GM10248 (cell line): ENCODE measurements around the gene GNAL.

Experiments used
- CTCF ChIA-PET: fragments of 300-600 bp; sonication (Branson Sonifier 250); formaldehyde crosslinking; extraction: SDS; loops from one replicate; lab custom pipeline; 2021; ENCODE audit warnings: antibody characterized with exemption; lab: Yijun Ruan, JAX
- POLR2A ChIA-PET: fragments of 350-650 bp; sonication (Branson Sonifier 250); formaldehyde crosslinking; extraction: SDS; loops from one replicate; lab custom pipeline; 2020; ENCODE audit warnings: antibody characterized with exemption; lab: Yijun Ruan, JAX
- DNase-seq: peaks from one replicate; pipeline ENCODE4 v3.0.0; 2012; ENCODE audit errors: extremely low spot score
- TF ChIP-seq, protein P1 (sequence below): IDR thresholded peaks from 2 replicates; pipeline ENCODE4 v1.5.1; 2012; ENCODE audit warnings: mild to moderate bottlenecking, low read depth; ENCODE audit errors: extremely low read depth, missing control alignments, control extremely low read depth

The GNAL gene

DNA sequence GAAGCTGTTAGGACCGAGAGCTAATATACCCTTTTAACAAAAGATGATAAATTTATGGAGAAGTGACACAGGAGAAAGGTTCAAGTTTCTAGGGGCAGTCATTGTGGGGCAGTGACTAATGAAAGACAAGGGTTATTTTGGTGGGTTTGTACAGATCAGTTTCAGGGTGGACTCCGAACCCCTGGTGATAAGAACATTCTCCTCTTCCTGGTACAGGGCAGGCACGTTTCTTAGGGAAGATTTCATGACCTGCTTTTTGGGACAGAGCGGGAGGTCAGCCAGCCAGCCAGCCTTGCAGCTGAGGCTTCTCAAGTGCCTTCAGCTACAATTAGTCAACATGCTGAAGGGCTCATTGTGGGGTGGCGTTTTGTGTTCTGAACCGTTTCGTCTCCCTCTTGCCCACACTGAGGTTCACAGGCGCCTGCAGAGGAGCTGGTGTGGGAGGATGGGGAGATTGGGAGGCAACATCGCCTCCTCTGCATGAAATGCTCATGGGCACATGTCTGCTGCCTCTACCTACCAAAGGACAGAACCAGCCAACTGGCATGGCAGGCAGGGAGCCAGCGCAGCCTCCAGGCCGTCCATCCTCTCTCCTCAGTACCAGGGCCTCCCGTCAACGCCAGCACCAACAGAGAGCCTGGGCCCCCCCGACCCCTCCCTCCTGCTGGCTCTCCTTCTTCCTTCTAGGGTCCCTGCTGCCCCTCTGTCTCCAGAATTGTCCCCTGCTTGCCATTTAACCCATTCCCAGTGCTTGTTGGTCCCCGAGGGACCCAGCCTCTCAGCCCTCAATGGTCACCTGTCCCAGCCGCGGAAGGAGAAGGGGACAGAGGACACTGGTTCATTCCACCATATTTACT is 171.8 kb downstream of the GNAL start:
- ChIA-PET CTCF (interaction anchor here (0.8 kb wide), 1 partner anchor 10 kb away, joined by 4 read pairs; no protein-coding TSS in a partner anchor), POLR2A (no interaction called here)
- no peak for DNase-seq

DNA sequence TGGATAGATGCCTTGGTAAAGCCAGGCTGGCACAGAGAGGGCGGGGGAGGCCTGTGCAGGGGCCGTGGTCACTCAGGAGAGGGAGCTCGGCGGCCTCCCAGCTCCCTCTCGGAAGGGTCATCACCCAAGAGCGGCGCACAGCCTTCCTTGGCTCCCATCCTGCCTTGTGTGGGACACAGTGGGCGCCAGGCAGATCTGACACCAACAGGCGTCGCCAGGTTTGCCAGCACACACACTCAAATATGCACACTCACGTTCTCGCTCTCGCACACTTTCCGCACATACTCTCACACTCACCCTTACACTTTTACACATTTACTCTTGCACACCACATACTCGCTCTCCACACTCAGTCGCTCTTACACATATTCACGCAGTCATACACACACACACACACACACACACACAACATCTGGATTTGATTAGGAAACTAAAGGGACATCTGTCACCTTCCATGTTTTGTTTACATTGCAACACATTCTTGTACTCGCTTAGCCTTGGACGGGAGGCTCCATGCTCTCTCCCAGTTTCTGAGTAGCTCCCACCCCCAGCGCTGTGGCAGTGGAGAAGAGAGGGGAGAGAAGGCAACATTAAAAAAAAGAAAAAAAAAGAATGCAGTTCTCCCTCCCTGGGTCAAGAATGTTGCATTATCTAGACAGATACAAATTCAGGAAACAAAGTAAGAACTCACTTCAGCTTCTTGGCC is 172.7 kb downstream of the GNAL start:
- DNase-seq, result no peak
- ChIA-PET POLR2A (no interaction called here), CTCF (interaction anchor here (0.8 kb wide), 1 partner anchor 136 kb away, joined by 3 read pairs; no protein-coding TSS in a partner anchor)
- TF ChIP-seq, protein P1, sequence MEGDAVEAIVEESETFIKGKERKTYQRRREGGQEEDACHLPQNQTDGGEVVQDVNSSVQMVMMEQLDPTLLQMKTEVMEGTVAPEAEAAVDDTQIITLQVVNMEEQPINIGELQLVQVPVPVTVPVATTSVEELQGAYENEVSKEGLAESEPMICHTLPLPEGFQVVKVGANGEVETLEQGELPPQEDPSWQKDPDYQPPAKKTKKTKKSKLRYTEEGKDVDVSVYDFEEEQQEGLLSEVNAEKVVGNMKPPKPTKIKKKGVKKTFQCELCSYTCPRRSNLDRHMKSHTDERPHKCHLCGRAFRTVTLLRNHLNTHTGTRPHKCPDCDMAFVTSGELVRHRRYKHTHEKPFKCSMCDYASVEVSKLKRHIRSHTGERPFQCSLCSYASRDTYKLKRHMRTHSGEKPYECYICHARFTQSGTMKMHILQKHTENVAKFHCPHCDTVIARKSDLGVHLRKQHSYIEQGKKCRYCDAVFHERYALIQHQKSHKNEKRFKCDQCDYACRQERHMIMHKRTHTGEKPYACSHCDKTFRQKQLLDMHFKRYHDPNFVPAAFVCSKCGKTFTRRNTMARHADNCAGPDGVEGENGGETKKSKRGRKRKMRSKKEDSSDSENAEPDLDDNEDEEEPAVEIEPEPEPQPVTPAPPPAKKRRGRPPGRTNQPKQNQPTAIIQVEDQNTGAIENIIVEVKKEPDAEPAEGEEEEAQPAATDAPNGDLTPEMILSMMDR, result no peak

More for the DNA sequence above, 171.8 kb downstream of the GNAL start:
- TF ChIP-seq, protein P1, result no peak

DNA sequence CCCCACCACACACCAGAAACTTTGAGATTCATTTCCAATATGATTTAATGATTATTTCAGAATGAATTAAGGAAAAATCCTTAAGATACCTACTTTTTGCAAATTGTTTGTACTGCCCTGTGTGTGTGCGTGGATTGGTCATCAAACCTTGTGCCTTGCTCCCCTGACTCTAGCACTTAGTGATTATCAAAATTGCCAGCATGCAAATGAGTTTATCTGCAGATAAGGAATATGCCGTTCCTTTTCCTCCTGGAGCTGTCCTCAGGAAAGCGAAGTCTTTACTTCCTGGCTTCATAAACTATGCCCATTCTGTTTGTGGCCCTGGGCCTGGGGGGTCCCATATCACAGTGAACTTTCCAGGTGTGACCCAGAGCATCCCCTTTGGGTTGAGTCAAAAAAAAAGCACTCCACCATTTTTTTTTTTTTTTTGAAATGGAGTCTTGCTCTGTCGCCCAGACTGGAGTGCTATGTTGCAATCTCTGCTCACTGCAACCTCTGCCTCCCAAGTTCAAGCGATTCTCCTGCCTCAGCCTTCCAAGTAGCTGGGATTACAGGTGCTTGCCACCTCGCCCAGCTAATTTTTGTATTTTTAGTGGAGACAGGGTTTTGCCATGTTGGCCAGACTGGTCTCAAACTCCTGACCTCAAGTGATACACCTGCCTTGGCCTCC is 173.5 kb downstream of the GNAL start:
- TF ChIP-seq, protein P1, result no peak
- POLR2A ChIA-PET, result no interaction called here
- CTCF ChIA-PET, result no interaction called here
- DNase-seq, result no peak

DNA sequence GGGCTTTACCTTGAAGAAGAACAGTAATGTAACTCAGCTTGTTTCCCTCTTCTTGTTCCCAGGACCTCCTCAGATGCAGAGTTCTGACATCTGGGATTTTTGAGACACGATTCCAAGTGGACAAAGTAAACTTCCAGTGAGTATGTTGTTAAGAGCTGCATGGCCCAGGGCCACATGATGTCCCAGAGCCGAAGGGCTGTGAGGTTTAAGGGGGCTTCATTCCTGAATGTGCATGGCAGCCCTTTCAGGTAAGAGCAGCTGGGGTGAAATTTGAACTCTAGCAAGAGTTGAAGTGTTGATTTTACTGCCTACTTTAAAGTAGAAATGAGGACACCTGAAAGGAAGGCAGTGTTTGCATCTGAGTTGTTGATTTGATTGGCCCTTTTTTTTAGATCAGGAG is 175.4 kb downstream of the GNAL start:
- ChIA-PET POLR2A (no interaction called here), CTCF (interaction anchor here (1.4 kb wide), 1 partner anchor 174 kb away, joined by 3 read pairs; no protein-coding TSS in a partner anchor)
- TF ChIP-seq, protein P1, result no peak
- no peak for DNase-seq

DNA sequence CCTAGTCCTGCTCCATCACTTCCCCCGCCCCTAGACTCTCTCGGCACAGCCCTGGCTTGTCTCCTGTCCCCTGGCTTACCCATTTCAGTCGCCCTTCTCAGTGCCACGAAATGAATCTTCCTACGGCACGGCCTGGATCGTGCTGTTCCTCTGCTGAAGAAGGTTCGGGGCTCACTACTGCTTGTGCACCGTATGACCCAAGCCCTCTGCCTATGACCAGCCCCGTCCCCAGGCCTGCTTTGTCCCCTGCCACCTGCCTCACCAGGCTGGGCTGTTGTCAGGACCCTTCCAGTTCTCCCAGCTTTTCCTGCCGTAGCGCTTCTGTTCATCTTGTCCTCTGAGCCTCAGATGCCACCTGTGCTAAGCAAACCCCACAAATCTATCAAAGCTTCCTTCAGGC is 176.0 kb downstream of the GNAL start:
- no peak for DNase-seq
- CTCF ChIA-PET, result interaction anchor here (1.4 kb wide), 1 partner anchor 174 kb away, joined by 3 read pairs; no protein-coding TSS in a partner anchor
- TF ChIP-seq, protein P1, result no peak
- POLR2A ChIA-PET, result no interaction called here

DNA sequence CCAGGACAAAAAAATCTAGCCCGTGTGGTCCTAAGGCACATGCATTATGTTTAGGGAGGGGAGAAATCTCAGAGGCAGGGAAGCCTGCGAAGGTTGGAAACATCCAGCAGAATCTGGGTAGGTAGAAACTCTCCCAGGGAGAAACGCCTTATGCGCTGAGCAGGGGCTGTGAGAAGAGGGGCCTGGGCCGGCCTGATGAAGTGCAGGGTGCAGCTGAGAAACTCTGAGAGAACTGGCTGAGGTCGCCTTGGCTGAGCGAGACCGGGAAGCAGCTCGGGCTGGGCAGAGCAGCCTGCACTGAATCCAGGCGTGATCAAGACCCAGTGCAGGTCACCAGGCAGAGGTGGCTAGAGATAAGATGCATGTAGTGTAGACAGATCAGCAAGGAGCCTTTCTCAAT is 177.3 kb downstream of the GNAL start:
- POLR2A ChIA-PET, result no interaction called here

More for the DNA sequence above, 177.3 kb downstream of the GNAL start:
- TF ChIP-seq, protein P1, result no peak
- no peak for DNase-seq
- CTCF ChIA-PET, result no interaction called here
